Measurements from ENCODE around the gene LDHD.

The LDHD gene

DNA sequence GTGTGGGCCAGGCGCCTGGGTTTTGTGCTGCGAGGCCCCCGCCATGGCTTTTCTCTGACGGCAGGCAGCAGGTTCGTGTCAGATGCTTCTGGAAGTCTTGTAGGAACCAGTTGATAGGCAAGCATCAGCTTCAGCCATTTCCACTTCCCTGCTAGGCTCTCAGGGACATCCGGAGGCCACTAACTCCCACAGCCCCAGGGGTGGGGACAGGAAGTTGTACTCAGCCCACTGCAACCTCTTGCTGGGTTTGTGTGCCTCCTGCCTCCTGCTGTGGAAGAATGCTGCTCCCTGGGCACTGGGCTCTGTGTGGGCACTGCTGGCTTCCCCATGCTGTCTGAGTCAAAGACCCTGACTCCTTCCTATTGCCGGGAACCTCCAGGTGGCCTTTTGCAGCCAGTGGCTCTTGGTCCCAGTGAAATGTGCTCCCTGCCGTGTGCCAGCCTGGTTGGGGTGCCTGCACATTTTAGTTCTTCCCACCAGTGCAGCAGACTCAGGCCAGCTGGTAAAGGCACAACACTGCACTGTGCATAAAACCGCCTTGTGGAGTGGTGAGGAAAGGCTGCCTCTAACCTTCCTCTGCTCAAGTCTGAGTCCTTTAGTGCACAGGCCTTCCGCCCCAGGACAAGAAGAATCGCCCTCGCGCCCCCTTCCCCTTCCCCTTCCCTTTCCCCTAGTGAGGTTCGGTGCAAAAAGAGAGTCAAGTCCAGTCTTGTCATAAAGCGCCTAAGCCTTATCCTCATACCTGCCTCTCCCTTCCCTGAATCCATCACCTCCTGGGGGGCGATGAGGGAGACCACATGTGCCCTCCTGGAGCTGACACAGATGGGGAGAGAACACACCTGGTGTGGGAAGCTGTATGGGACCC lies 16.6 kb downstream of the LDHD start:
- Histone ChIP-seq H3K4me1 (ENCODE audit: control insufficient read depth, low read length) (peaks cover 24% of the 10 kb centered on the region), H3K79me2 (ENCODE audit: control insufficient read depth, low read length) (no peaks in the 10 kb centered on the region), H4K20me1 (ENCODE audit: control insufficient read depth, insufficient read depth, low read depth, low read length) (no peaks in the 10 kb centered on the region), H3K36me3 (ENCODE audit: control insufficient read depth, low read length) (no peaks in the 10 kb centered on the region), H3K4me3 (ENCODE audit: low read length) (0 out of 2 replicates have a peak overlapping the region, but pooled peaks have one; percentile 15), H3K9me3 (ENCODE audit: control insufficient read depth, insufficient read depth, low read length) (no peaks in the 10 kb centered on the region), H3K9me2 (replicated peaks; ENCODE audit: control insufficient read depth, low read length) (no peaks in the 10 kb centered on the region), H3F3A (ENCODE audit: control insufficient read depth, insufficient read depth) (no peaks in the 10 kb centered on the region), H3K27ac (ENCODE audit: low read depth, low read length) (no peak overlapping the region), H3K4me2 (ENCODE audit: low read length) (peak overlapping the region; percentile 52), H3K27me3 (ENCODE audit: control insufficient read depth, low read length) (no peaks in the 10 kb centered on the region)
- TF ChIP-seq CTCF (IDR thresholded peaks at IDR 0.05; ENCODE audit: low read depth, low read length, poor library complexity, severe bottlenecking) (no peak), EZH2phosphoT487 (IDR thresholded peaks at IDR 0.05; ENCODE audit: borderline replicate concordance, low read length) (no peak)

DNA sequence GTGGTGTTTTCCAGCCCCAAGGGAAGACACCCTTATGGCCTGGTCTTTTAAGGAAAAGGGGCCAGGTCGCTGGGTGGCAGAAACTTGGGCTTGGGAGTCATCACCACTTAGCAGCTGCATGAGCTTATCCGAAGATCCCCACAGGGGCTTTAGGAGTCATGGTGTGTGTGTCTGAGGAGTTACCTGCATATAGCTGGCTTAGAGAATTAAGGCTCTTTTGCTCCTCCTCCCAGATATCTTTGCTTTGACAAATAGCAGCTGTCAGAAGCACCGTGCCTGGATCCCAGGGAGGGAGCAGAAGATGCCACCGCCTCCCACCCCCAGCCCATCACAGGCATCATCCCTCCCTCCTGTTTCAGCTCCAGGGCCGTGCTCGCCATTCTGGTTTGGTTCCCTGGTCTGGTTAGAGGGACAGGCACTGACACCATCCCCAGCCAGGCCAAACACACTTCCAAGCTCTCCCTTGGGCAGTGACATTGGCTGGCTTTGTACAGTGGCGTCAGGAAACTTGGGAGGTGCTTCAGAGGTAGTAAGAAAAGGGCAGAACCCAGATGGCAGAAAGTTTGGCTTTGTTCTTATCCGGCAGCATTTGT lies 17.4 kb downstream of the LDHD start:
- Histone ChIP-seq H3K4me2 (ENCODE audit: low read length) (peak overlapping the region; percentile 52), H3K79me2 (ENCODE audit: control insufficient read depth, low read length) (no peaks in the 10 kb centered on the region), H3K27ac (ENCODE audit: low read depth, low read length) (no peak overlapping the region), H4K20me1 (ENCODE audit: control insufficient read depth, insufficient read depth, low read depth, low read length) (no peaks in the 10 kb centered on the region), H3K9me3 (ENCODE audit: control insufficient read depth, insufficient read depth, low read length) (no peaks in the 10 kb centered on the region), H3K4me1 (ENCODE audit: control insufficient read depth, low read length) (peaks cover 24% of the 10 kb centered on the region), H3K4me3 (ENCODE audit: low read length) (no peak overlapping the region), H3K36me3 (ENCODE audit: control insufficient read depth, low read length) (no peaks in the 10 kb centered on the region), H3K9me2 (replicated peaks; ENCODE audit: control insufficient read depth, low read length) (no peaks in the 10 kb centered on the region), H3F3A (ENCODE audit: control insufficient read depth, insufficient read depth) (no peaks in the 10 kb centered on the region), H3K27me3 (ENCODE audit: control insufficient read depth, low read length) (no peaks in the 10 kb centered on the region)
- TF ChIP-seq EZH2phosphoT487 (IDR thresholded peaks at IDR 0.05; ENCODE audit: borderline replicate concordance, low read length) (no peak), CTCF (IDR thresholded peaks at IDR 0.05; ENCODE audit: low read depth, low read length, poor library complexity, severe bottlenecking) (no peak)

GRCh38 chr16:75097941-75098901 lies 18.4 kb downstream of the LDHD start:
- Histone ChIP-seq H3K4me2 (ENCODE audit: low read length) (no peak overlapping the region), H3K9me2 (replicated peaks; ENCODE audit: control insufficient read depth, low read length) (no peaks in the 10 kb centered on the region), H3K27me3 (ENCODE audit: control insufficient read depth, low read length) (no peaks in the 10 kb centered on the region), H4K20me1 (ENCODE audit: control insufficient read depth, insufficient read depth, low read depth, low read length) (no peaks in the 10 kb centered on the region), H3K79me2 (ENCODE audit: control insufficient read depth, low read length) (no peaks in the 10 kb centered on the region), H3K4me1 (ENCODE audit: control insufficient read depth, low read length) (peaks cover 24% of the 10 kb centered on the region), H3F3A (ENCODE audit: control insufficient read depth, insufficient read depth) (no peaks in the 10 kb centered on the region), H3K4me3 (ENCODE audit: low read length) (no peak overlapping the region), H3K27ac (ENCODE audit: low read depth, low read length) (no peak overlapping the region), H3K9me3 (ENCODE audit: control insufficient read depth, insufficient read depth, low read length) (no peaks in the 10 kb centered on the region), H3K36me3 (ENCODE audit: control insufficient read depth, low read length) (no peaks in the 10 kb centered on the region)
- no peak for TF ChIP-seq EZH2phosphoT487 (IDR thresholded peaks at IDR 0.05; ENCODE audit: borderline replicate concordance, low read length)
- no peak for TF ChIP-seq CTCF (IDR thresholded peaks at IDR 0.05; ENCODE audit: low read depth, low read length, poor library complexity, severe bottlenecking)
